Panc1 (cell line): ENCODE measurements around the gene CREBBP. TPM values are rescaled to one million over a fixed set of nuclear protein-coding genes. Genes with fewer than 3 reads are reported as not detected.

Experiments used
- ATAC-seq: fragments of 200-7000 bp; cut with Tn5 transposase; 2 replicates; pipeline ENCODE4 v1.9.1; 2020; ENCODE audit warnings: mild to moderate bottlenecking, moderate library complexity
- BruUV-seq: library from RNA; stranded (reverse); fragments of 400-500 nt; replicated peaks from 2 replicates; lab custom pipeline; 2021; lab: Mats Ljungman, UMichigan
- CTCF ChIA-PET: fragments of 300-600 bp; sonication (Branson Sonifier 250); formaldehyde crosslinking; loops from one replicate; lab custom pipeline; 2022; ENCODE audit warnings: antibody characterized with exemption; lab: Charles Lee
- POLR2A ChIA-PET: fragments of 300-600 bp; sonication (Branson Sonifier 250); formaldehyde crosslinking; loops from one replicate; lab custom pipeline; 2022; ENCODE audit warnings: antibody characterized with exemption; lab: Charles Lee
- DNase-seq: peaks from one replicate; pipeline ENCODE4 v3.0.0-alpha.2; 2010; ENCODE audit warnings: low read depth, low spot score
- H3K27ac ChIP-seq: 2 replicates; pipeline ENCODE4 v1.5.1; 2011; ENCODE audit warnings: mild to moderate bottlenecking, low read length, inconsistent platforms
- H3K27me3 ChIP-seq: fragments of 200-500 bp; sonication (Bioruptor generic); 2 replicates; pipeline ENCODE4 v1.6.0; 2014; ENCODE audit warnings: low read length, inconsistent platforms; ENCODE audit not compliant: control insufficient read depth, insufficient read depth
- H3K36me3 ChIP-seq: fragments of 200-500 bp; sonication (Bioruptor generic); 2 replicates; pipeline ENCODE4 v1.5.1; 2014; ENCODE audit warnings: inconsistent platforms, mild to moderate bottlenecking, low read length, moderate library complexity; ENCODE audit not compliant: control insufficient read depth, insufficient read depth
- H3K4me1 ChIP-seq: 2 replicates; pipeline ENCODE4 v1.5.1; 2011; ENCODE audit warnings: inconsistent platforms, mild to moderate bottlenecking, low read length, moderate library complexity; ENCODE audit not compliant: control insufficient read depth, insufficient read depth
- H3K4me3 ChIP-seq, 2 experiments: 2 replicates each; pipeline ENCODE4 v1.5.1; 2011 to 2012; ENCODE audit warnings: low read depth in 2 of 2, low read length in 2 of 2, mild to moderate bottlenecking in 2 of 2, inconsistent platforms in 1 of 2, moderate library complexity in 1 of 2
- H3K9me3 ChIP-seq: fragments of 200-500 bp; sonication (Bioruptor generic); 2 replicates; pipeline ENCODE4 v1.5.1; 2014; ENCODE audit warnings: low read depth, mild to moderate bottlenecking, inconsistent platforms, low read length, moderate library complexity; ENCODE audit not compliant: control insufficient read depth, insufficient read depth
- CTCF ChIP-seq: fragments of 450-650 bp; IDR thresholded peaks from 2 replicates; pipeline ENCODE4 v1.5.1; 2017; ENCODE audit warnings: mild to moderate bottlenecking
- POLR2AphosphoS5 ChIP-seq: IDR thresholded peaks from 2 replicates; pipeline ENCODE4 v1.6.1; 2012; ENCODE audit warnings: mild to moderate bottlenecking, low read depth, low read length, moderate library complexity
- REST ChIP-seq, 2 experiments: IDR thresholded peaks; 2 replicates each; pipeline ENCODE4 v1.6.1; 2011 to 2012; ENCODE audit warnings: low read depth in 2 of 2, control low read depth in 1 of 2, low read length in 1 of 2, mild to moderate bottlenecking in 1 of 2, moderate library complexity in 1 of 2; ENCODE audit not compliant: insufficient read depth in 1 of 2
- SIN3A ChIP-seq: IDR thresholded peaks from 2 replicates; pipeline ENCODE4 v1.6.1; 2012; ENCODE audit warnings: low read depth, mild to moderate bottlenecking, low read length, moderate library complexity, borderline replicate concordance; ENCODE audit not compliant: insufficient read depth
- TCF7L2 ChIP-seq: IDR thresholded peaks from 2 replicates; pipeline ENCODE4 v1.6.1; 2011; ENCODE audit warnings: mild to moderate bottlenecking, low read depth, low read length, inconsistent platforms
- in situ Hi-C: cut with HindIII; loops from 2 replicates; pipeline ENCODE4 v1.10.0; 2016; ENCODE audit warnings: low sequenced_read_pairs, low pct_unique_long_range_greater_than_20kb
- intact Hi-C: fragments of 100-400 bp; cut with micrococcal nuclease; formaldehyde crosslinking; loops from one replicate; pipeline ENCODE4 v1.10.0; 2022; ENCODE audit not compliant: unreplicated experiment
- total RNA-seq: library from RNA; stranded (reverse); gene quantifications from one replicate; pipeline ENCODE4 v1.2.1, GENCODE V29; 2021; ENCODE audit not compliant: unreplicated experiment

CREBBP gene
- total RNA-seq, 1 experiment from 2014 or later, result 60.2 TPM

- no peak overlapping the region for H3K4me3 ChIP-seq
- POLR2A ChIA-PET, result no interaction called here
- H3K4me1 ChIP-seq, result no peaks in the 10 kb centered on the region
- peaks cover 12% of the 10 kb centered on the region; the same call in 1 of the 2 replicates for H3K36me3 ChIP-seq
- in situ Hi-C loops, result no loop called here
- intact Hi-C loops, result no loop called here
- ATAC-seq, result no peak
- no peaks in the 10 kb centered on the region for H3K27me3 ChIP-seq
- no peaks in the 10 kb centered on the region for H3K9me3 ChIP-seq
- BruUV-seq, result TSS peak; percentile 57
- CTCF ChIA-PET, result no interaction called here
- H3K27ac ChIP-seq, result no peak overlapping the region
- DNase-seq, result no peak
- TF ChIP-seq SIN3A (no peak), POLR2AphosphoS5 (no peak), REST (IDR thresholded peaks at IDR 0.05; ENCODE audit: insufficient read depth in 1 of 2, low read depth in 2 of 2, low read length in 1 of 2) (no peak), CTCF (no peak), TCF7L2 (no peak)
These were observed 202.5 kb downstream of the CREBBP start for GRCh38 chr16:3677994-3678393.

GRCh38 chr16:3675601-3676130, 204.8 kb downstream of the CREBBP start:
- H3K4me1 ChIP-seq, result no peaks in the 10 kb centered on the region
- no TSS peak for BruUV-seq
- peaks cover 6% of the 10 kb centered on the region; the same call in 1 of the 2 replicates for H3K36me3 ChIP-seq
- TF ChIP-seq REST (IDR thresholded peaks at IDR 0.05; ENCODE audit: insufficient read depth in 1 of 2, low read depth in 2 of 2, low read length in 1 of 2) (no peak), SIN3A (no peak), TCF7L2 (no peak), POLR2AphosphoS5 (no peak), CTCF (no peak)
- CTCF ChIA-PET, result no interaction called here
- H3K27ac ChIP-seq, result no peak overlapping the region
- POLR2A ChIA-PET, result no interaction called here
- H3K27me3 ChIP-seq, result no peaks in the 10 kb centered on the region
- in situ Hi-C loops (no loop called here), intact Hi-C loops (no loop called here)
- H3K4me3 ChIP-seq, result no peak overlapping the region
- DNase-seq (no peak), ATAC-seq (no peak)
- no peaks in the 10 kb centered on the region for H3K9me3 ChIP-seq
